Upper lobe of right lung (tissue), 1 donor: ENCODE measurements around the gene FAHD1. TPM values are rescaled to one million over a fixed set of nuclear protein-coding genes. Genes with fewer than 3 reads are reported as not detected.

Experiments used
- ATAC-seq: fragments of 200-7000 bp; cut with Tn5 transposase; one replicate; pipeline ENCODE4 v1.9.1; 2020; ENCODE audit warnings: mild to moderate bottlenecking, moderate library complexity
- DNase-seq: peaks from one replicate; pipeline ENCODE4 v3.0.0-alpha.2; 2020
- H3K27ac ChIP-seq: fragments of 200-600 bp; one replicate; pipeline ENCODE4 v1.8.0; 2022
- H3K27me3 ChIP-seq: fragments of 200-600 bp; one replicate; pipeline ENCODE4 v1.8.0; 2022; ENCODE audit warnings: mild to moderate bottlenecking
- H3K36me3 ChIP-seq: fragments of 200-600 bp; one replicate; pipeline ENCODE4 v1.8.0; 2022
- H3K4me1 ChIP-seq: fragments of 200-600 bp; one replicate; pipeline ENCODE4 v1.8.0; 2022
- H3K4me3 ChIP-seq: fragments of 200-600 bp; one replicate; pipeline ENCODE4 v1.8.0; 2022; ENCODE audit warnings: mild to moderate bottlenecking
- H3K9me3 ChIP-seq: fragments of 200-600 bp; one replicate; pipeline ENCODE4 v1.8.0; 2022
- CTCF ChIP-seq: fragments of 200-600 bp; IDR thresholded peaks from one replicate; pipeline ENCODE4 v1.8.0; 2022; ENCODE audit warnings: antibody characterized with exemption
- intact Hi-C: fragments of 100-400 bp; cut with DNase I; formaldehyde crosslinking; loops from one replicate; pipeline ENCODE4 v1.11.0; 2022
- total RNA-seq: library from RNA; stranded (reverse); fragmentation: NEBNext Ultra II Directional; extraction: Animal tissue kit (Norgen Biotek cat#: 25700); gene quantifications from one replicate; pipeline ENCODE4 v1.2.1, GENCODE V29; 2021
- donor health status: DM: no; HTN: yes; CAD: no; lungs with severe emphysema.

The FAHD1 gene
- total RNA-seq, 1 donor from 2014 or later = 17.2 TPM

GRCh38 chr16:1810106-1810505 lies 16.9 kb upstream of the FAHD1 start:
- H3K27me3 ChIP-seq = no peaks in the 10 kb centered on the region
- H3K4me1 ChIP-seq = peaks cover 12% of the 10 kb centered on the region
- H3K27ac ChIP-seq = no peak overlapping the region
- DNase-seq = no peak
- intact Hi-C loops = no loop called here
- TF ChIP-seq CTCF = no peak
- ATAC-seq = no peak
- peaks cover 41% of the 10 kb centered on the region for H3K36me3 ChIP-seq
- no peaks in the 10 kb centered on the region for H3K9me3 ChIP-seq
- no peak overlapping the region for H3K4me3 ChIP-seq

- Histone ChIP-seq H3K27me3 (no peaks in the 10 kb centered on the region), H3K4me1 (peaks cover 12% of the 10 kb centered on the region), H3K36me3 (peaks cover 45% of the 10 kb centered on the region), H3K9me3 (no peaks in the 10 kb centered on the region), H3K4me3 (no peak overlapping the region), H3K27ac (no peak overlapping the region)
- intact Hi-C loops = no loop called here
- ATAC-seq = no peak
- no peak for DNase-seq
- TF ChIP-seq CTCF = no peak
These were observed 16.5 kb upstream of the FAHD1 start for GRCh38 chr16:1810536-1810935.

- ATAC-seq = peak; percentile 96
- no peak overlapping the region for H3K27ac ChIP-seq
These were observed 14.3 kb upstream of the FAHD1 start for GRCh38 chr16:1812732-1813163.

GRCh38 chr16:1815461-1815860 lies 11.5 kb upstream of the FAHD1 start:
- no peak overlapping the region for H3K4me3 ChIP-seq
- no peaks in the 10 kb centered on the region for H3K9me3 ChIP-seq
- H3K27me3 ChIP-seq = no peaks in the 10 kb centered on the region
- DNase-seq = no peak
- intact Hi-C loops = no loop called here
- no peak for TF ChIP-seq CTCF
- no peak overlapping the region for H3K27ac ChIP-seq
- no peak for ATAC-seq
- peaks cover 51% of the 10 kb centered on the region for H3K36me3 ChIP-seq
- H3K4me1 ChIP-seq = peaks cover 12% of the 10 kb centered on the region

More at GRCh38 chr16:1812732-1813163, 14.3 kb upstream of the FAHD1 start:
- H3K9me3 ChIP-seq = no peaks in the 10 kb centered on the region
- H3K36me3 ChIP-seq = peaks cover 52% of the 10 kb centered on the region
- H3K27me3 ChIP-seq = no peaks in the 10 kb centered on the region
- peak; percentile 92 for DNase-seq
- peak; percentile 55 for TF ChIP-seq CTCF
- H3K4me3 ChIP-seq = no peak overlapping the region
- intact Hi-C loops = no loop called here
- peaks cover 12% of the 10 kb centered on the region for H3K4me1 ChIP-seq

- no peak for ATAC-seq
- Histone ChIP-seq H3K27ac (no peak overlapping the region), H3K4me1 (peaks cover 12% of the 10 kb centered on the region), H3K36me3 (peaks cover 60% of the 10 kb centered on the region), H3K4me3 (no peak overlapping the region), H3K9me3 (no peaks in the 10 kb centered on the region), H3K27me3 (no peaks in the 10 kb centered on the region)
- no peak for TF ChIP-seq CTCF
- no peak for DNase-seq
- intact Hi-C loops = no loop called here
These were observed 10.4 kb upstream of the FAHD1 start for GRCh38 chr16:1816396-1817275.
